GM18511 (cell line): ENCODE results near the gene TMEM80.
"Not testable (repeated sequence)": the region's sequence is repeated elsewhere in the genome, so short reads cannot be mapped to it uniquely, and the experiment has no call there.

Source experiments
- ATAC-seq: cut with Tn5 transposase; IDR thresholded peaks from one replicate; pipeline ENCODE4 v1.9.1; 2021; ENCODE audit warnings: mild to moderate bottlenecking, moderate library complexity; ENCODE audit not compliant: unreplicated experiment

TMEM80 gene

DNA sequence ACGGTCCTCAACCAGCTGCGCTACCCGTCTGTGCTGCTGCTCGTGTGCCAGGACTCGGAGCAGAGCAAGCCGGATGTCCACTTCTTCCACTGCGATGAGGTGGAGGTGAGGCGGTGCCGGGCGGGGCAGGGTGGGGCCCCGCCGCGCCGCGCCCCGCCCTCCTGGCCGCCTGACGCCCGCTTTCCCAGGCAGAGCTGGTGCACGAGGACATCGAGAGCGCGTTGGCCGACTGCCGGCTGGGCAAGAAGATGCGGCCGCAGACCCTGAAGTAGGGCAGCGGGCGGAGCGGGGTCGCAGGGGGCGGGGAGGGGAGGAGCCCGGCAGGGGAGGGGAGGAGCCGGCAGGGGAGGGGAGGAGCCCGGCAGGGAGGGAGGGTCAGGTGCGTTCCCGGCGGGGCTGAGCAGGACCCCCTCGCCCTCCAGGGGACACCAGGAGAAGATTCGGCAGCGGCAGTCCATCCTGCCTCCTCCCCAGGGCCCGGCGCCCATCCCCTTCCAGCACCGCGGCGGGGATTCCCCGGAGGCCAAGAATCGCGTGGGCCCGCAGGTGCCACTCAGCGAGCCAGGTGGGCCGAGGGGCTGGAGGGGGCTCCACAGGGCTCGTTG, 25.1 kb downstream of the TMEM80 start:
- ATAC-seq, result no peak

DNA sequence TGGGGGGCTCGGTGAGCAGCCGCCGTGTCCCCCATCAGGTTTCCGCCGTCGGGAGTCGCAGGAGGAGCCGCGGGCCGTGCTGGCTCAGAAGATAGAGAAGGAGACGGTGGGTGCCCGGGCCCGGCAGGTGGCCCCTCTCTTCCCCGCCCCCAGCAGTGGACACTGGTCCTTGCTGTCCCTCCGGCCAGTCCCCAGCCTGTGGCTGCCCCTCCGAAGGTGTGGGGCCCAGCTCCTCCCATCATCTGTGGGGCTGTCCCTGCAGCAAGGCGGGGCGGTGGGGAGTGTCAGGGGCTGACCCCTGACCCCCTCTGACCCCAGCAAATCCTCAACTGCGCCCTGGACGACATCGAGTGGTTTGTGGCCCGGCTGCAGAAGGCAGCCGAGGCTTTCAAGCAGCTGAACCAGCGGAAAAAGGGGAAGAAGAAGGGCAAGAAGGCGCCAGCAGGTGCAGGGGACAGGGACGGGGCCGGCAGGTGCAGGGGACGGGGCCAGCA, 25.7 kb downstream of the TMEM80 start:
- ATAC-seq, result no peak

DNA sequence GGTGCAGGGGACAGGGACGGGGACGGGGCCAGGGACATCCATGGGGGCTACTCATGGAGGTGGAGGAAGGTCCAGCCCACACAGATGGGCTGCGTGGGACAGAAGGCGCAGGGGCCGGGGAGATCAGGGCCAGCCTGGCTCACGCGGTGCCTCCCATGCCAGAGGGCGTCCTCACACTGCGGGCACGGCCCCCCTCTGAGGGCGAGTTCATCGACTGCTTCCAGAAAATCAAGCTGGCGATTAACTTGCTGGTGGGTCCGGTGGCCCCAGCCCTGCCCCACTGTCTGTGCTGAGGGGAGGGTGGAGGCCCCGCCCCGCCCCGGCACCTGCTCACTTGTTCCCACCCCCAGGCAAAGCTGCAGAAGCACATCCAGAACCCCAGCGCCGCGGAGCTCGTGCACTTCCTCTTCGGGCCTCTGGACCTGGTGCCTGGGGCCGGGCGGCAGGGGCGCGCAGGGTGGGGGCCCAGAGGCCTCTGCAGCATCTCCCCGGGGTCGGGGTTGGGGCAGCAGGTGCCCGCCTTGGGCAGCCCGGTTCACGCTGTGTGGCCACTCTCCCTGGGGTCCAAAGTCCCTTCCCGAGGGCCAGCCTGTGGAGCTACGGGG, 26.2 kb downstream of the TMEM80 start:
- no peak for ATAC-seq

DNA sequence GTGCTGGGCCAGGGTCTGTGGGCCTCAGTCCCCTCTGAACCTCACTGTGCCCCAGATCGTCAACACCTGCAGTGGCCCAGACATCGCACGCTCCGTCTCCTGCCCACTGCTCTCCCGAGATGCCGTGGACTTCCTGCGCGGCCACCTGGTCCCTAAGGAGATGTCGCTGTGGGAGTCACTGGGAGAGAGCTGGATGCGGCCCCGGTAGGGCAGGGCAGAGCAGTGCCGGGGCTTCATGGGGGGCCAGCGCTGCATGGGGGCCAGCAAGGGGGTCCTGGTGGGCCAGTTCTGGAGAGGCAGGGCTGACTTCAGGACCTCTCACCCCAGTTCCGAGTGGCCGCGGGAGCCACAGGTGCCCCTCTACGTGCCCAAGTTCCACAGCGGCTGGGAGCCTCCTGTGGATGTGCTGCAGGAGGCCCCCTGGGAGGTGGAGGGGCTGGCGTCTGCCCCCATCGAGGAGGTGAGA, 26.8 kb downstream of the TMEM80 start:
- no peak for ATAC-seq

DNA sequence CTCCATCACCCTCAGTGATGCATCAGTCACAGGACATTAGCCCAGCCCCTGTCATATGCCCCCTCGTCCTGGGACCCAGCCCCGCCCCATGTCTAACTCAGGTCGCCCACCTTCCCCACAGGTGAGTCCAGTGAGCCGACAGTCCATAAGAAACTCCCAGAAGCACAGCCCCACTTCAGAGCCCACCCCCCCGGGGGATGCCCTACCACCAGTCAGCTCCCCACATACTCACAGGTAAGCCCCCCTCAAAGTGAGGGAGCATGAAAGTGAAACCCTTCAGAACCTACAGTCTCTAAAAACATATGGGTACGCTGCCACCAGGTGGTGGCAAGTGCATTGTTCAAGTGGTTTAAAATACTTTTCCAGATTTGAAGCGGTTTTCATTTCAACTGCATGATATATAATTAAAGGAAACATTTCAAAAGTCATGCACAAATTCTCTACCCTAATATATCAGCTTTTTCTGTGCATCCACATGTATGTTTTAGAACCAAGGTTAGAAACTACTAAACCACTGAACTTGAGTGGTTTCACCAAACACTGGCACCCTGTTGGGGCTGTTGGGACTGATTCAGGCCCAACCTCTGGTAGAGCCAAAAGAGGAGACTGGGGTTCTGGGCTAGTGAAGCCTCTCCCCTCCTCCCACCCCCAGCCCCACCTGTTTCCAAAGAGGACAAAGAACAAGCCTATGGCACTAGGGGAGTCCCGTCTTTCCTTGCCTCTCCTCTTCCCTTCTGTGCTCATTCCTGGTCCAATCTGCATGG, 27.7 kb downstream of the TMEM80 start:
- ATAC-seq, result no peak

DNA sequence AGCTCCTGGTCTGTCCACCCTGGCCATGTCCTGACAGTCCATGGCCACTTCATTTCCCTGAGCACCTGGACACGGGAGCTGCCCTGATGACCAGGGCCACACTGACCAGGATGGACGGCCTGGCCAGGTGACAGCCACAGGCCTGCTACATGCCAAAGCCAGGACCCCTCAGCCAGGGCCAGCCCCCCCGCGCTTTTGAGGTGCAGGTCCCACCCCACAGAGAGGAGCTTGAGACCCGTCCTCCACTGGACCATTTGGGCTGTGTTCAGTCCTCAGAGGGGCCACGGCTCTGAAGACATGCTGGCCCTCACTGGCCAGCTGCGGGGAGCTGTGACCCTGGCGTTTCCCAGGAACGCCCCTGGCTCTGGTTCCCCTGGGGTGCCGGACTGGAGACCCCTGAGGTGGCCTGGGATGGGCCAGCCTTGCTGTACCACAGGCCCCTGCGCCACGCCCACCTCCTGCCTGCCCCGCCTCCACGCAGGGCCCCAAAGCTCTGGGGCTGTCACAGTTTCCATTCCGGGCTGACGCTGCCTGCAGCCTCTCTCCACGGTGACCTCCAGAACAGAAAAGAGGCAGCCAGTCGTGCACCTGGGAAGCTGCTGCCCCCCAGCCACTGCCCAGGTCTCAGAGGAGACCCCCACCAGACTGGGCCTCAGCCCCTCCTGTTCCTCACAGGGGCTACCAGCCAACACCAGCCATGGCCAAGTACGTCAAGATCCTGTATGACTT, 28.6 kb downstream of the TMEM80 start:
- no peak for ATAC-seq

DNA sequence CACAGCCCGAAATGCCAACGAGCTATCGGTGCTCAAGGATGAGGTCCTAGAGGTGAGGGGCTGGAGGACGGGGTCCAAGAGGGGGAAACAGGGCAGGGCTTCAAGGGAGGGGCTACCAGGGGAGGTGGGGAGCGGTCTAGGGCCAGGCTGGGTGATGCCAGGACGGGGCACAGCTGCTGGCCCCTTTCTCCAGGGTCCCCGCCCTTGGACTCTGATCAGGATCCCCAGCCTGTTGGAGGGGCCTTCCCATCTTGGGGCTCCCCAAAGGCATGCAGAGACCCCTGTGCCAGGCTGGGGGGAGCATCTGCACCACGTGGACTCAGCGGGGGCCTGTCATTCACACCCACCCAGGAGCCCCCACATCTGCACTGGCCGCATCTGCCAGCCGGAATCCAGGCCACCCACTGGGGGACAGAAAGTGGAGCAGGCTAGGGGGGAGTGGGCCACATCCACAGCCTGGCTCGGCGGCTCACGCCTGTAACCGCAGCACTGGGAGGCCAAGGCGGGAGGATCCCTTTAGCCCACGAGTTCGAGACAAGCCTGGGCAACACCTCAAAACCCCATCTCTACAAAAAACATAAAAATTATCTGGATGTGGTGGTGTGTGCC, 29.3 kb downstream of the TMEM80 start:
- ATAC-seq, result no peak

DNA sequence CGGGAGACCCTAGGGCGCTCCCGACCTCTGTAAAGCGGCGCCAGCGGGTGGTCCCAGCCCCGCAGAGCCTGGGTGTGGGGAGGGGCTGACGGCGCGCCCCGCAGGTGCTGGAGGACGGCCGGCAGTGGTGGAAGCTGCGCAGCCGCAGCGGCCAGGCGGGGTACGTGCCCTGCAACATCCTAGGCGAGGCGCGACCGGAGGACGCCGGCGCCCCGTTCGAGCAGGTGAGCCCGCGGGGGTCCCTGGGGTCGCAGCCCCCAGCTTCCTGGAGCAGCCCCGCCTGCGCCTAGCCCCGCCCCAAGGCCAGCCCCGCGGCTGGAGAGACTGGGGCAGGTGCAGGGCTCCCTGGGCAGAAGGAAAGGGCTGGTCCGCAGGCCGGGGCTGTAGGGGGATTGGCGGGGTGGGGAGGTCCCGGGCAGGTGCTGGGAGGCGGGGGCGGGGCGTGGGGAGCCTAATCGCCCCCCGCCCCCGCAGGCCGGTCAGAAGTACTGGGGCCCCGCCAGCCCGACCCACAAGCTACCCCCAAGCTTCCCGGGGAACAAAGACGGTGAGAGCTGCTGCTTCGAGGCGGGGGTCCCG, 30.1 kb downstream of the TMEM80 start:
- no peak for ATAC-seq

DNA sequence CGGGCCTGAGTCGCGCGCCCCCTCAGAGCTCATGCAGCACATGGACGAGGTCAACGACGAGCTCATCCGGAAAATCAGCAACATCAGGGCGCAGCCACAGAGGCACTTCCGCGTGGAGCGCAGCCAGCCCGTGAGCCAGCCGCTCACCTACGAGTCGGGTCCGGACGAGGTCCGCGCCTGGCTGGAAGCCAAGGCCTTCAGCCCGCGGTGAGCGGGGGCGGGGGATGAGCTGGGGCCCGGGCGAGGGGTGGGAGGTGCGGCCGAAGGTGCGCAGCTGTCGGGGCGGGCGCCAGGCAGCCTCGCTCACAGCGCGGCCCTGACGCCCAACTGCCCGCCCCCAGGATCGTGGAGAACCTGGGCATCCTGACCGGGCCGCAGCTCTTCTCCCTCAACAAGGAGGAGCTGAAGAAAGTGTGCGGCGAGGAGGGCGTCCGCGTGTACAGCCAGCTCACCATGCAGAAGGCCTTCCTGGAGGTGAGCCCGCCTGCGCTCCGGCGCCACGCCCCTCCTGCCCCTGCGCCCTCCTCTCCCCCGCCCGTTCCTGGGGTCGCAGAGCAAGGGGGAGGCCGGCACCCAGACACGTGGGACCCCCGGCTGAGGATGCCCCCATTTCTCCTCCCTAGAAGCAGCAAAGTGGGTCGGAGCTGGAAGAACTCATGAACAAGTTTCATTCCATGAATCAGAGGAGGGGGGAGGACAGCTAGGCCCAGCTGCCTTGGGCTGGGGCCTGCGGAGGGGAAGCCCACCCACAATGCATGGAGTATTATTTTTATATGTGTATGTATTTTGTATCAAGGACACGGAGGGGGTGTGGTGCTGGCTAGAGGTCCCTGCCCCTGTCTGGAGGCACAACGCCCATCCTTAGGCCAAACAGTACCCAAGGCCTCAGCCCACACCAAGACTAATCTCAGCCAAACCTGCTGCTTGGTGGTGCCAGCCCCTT, 30.9 kb downstream of the TMEM80 start:
- no peak for ATAC-seq

DNA sequence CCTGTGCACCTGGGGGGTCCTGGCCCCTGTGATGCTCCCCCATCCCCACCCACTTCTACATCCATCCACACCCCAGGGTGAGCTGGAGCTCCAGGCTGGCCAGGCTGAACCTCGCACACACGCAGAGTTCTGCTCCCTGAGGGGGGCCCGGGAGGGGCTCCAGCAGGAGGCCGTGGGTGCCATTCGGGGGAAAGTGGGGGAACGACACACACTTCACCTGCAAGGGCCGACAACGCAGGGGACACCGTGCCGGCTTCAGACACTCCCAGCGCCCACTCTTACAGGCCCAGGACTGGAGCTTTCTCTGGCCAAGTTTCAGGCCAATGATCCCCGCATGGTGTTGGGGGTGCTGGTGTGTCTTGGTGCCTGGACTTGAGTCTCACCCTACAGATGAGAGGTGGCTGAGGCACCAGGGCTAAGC, 31.7 kb downstream of the TMEM80 start:
- ATAC-seq, result no peak

DNA sequence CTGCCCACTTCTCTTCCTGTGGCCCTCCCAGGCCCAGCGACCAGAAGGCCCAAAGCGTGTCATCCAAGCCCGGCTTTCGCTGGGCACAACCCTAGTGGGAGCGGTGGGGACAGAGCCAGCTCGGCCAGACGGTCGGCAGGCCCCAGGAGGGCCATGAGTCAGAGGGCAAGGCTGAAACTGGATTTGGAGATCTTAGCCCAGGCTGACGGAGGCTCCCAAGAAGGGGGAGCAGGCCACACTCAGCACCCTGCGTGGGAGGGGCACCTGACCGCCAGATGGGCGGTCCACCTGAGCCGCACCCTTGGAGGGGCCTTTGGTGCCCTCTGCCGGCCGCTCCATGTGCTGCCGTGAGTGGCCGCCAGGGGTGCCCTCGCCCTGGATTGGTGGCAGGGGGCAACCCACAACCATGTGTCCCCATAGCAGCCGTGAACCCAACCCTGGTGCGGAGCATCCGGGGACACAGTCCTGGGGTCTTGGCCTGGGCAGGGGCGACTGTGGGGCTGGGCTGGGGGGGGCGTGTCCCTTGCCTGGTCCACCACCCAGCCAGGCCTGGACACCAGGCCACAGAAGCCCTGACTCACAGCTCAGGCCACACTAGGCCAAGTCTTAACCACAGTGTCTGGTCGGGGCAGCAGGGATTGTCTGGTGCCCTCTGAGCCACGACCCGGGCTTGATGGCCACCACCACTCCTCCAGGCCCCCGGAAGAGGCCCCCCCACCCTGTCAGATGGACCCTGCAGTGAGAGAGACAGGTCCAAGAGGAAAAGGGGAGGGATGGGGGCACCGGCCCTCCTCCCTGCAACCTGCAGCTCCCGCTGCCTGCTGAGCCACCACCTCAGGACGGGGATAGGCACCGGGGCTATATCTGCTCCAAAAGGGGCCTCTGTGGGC, 32.5 kb downstream of the TMEM80 start:
- peak; percentile 51 for ATAC-seq

DNA sequence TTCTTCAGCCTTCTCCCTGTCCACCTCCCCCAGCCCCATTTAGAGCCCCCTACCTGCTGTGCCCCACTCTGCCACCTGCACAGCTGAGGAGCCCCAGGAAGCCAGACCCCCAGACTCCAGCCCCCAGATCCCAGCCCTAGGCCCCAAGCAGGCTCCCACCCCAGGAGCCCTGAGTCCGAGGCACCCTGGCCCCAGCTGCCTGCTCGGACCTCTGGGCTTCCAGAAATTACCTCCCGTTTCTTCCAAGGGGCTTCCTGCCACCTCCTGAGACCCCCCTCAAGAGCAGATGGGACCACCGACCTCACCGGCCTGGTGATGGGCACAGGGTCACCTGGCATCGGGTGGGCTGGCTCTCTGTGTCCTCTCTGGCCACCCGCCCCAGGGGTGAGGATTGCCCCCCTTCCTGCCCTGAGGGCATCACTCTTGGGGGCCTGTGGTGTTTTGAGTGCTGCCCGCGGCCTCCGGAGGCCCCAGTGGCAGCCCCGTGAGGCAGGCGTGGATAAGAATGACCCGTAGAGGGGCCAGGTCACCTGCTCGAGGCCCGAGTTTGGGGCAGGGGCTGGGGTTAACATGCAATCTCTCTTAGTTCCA, 33.4 kb downstream of the TMEM80 start:
- no peak for ATAC-seq

DNA sequence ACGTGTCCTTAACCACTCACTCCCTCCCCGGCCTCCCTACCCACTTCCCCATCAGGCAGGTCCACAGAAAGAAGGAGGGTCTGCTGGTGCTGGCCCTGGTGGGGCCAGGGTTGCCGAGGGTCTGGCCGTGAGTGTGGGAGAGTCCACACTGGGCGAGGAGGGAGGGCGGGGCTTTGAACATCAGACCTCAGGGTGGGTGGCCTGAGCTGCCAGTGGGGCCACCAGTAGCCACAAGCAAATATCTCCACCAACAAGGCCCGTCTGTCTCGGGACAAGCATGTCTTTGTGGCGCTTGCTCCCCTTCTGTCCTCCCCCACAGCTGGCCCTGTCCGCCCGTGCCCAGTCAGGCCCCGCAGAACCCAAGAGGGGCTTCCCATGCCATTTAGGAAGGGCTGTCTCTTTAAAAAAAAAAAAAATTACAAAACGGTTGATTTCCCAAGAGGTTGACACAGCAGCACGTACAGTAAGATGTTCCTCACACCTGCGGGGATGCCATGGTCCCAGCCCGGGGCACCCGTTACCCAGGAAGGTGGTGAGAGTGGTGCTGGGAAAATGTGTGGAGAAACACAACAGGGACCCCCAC, 34.0 kb downstream of the TMEM80 start:
- no peak for ATAC-seq

DNA sequence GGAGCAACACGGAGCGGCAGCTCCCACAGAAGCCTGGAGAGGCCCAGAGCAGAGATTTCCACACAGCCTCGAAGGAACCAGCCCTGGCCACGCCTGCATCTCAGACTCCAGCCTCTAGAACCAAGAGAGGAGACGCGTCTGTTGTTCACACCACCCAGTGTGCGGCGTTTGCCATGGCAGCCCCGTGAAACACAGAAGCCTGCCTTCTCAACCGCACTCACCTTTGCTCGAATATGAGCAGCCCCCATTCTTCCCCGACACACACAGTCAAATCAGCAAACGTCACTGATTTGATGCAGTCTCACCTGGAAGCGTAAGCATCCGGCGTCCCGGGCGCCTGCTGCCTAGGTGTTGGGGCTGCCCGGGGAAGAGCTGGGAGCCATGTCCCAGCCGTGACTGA, 37.5 kb downstream of the TMEM80 start:
- ATAC-seq, result no peak

DNA sequence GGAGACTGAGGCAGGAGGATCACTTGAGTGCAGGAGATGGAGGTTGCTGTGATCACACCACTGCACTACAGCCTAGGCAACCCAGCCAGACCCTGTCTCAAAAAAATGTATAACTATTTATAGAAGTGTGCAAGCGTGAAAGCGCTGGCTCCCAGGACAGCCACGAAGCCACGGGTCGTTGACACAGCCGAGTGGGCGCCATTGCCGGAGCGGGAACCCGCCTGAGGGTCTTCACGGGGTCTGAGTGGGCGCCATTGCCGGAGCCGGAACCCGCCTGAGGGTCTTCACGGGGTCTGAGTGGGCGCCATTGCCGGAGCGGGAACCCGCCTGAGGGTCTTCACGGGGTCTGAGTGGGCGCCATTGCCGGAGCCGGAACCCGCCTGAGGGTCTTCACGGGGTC, 38.9 kb downstream of the TMEM80 start:
- ATAC-seq, result not testable (repeated sequence)

DNA sequence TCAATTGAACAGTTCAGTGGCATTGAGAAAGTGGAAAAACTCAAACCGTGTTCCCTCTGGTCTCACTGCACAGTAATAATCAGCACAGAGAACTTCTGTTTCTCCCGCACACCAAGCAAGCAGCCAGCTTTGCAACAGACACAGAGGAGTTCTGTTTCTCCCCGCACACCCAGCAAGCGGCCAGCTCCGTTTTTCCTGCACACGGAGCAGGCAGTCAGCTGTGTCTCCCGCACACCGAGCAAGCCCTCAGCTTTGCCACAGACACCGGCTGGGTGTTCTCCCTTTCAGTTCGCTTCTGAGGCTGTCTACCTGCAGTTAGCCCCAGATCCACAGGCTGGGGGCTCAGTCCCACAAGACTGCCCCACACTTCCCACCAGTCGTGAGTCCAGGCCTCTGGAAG, 41.8 kb downstream of the TMEM80 start:
- ATAC-seq, result no peak

DNA sequence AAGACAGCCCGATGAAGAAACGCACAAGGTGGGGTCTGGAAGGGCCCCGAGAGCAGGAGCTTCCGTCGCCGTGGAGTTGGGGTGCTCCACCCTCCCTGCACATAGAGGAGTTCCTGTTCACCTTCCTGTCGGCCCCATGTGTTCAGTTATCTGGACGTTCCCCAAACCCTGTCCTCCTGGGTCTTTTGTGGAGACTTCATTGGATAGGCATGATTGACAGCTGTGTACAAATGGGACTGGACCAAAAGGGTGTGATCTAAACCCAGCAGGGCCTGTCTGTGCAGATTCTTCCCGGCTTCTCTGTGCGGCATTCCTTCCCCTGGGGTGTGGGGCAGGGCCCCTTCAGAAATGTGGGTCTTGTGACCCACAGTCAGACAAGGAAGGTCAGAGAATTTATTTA, 42.3 kb downstream of the TMEM80 start:
- ATAC-seq, result not testable (repeated sequence)

DNA sequence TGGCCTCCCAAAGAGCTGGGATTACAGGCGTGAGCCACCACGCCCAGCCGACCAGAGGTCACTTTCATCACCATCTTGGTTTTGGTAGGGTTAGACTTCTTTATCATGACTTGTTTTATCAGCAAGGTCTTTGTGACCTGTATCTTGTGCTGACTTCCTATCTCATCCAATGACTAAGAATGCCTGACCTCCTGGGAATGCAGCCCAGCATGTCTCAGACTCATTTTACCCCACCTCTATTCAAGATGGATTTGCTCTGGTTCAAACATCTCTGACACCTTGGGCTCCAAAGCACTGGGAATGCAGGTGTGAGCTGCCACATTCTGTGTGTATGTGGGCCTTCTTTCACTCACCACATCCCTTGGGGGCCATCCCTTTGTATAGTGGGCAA, 46.5 kb downstream of the TMEM80 start:
- no peak for ATAC-seq
